Fibroblast of lung (primary cell): ENCODE data around the gene MAP2K5. TPM values are rescaled to one million over a fixed set of nuclear protein-coding genes. Genes with fewer than 3 reads are reported as not detected.

Source experiments
- DNase-seq, 2 donors: peaks; one replicate each; pipeline versions ENCODE4 v3.0.0 to v3.0.0-alpha.2; 2010; ENCODE audit warnings: low read depth in 2 of 2
- H2AFZ ChIP-seq: 2 replicates; pipeline ENCODE4 v1.5.1; 2012; ENCODE audit warnings: low read length, control low read depth, inconsistent platforms
- H3K27ac ChIP-seq: 2 replicates; pipeline ENCODE4 v1.5.1; 2011; ENCODE audit warnings: low read length, control low read depth; ENCODE audit not compliant: insufficient read depth
- H3K27me3 ChIP-seq: 2 replicates; pipeline ENCODE4 v1.5.1; 2011; ENCODE audit warnings: mild to moderate bottlenecking, low read length; ENCODE audit not compliant: control insufficient read depth, insufficient read depth
- H3K36me3 ChIP-seq: 2 replicates; pipeline ENCODE4 v1.5.1; 2011; ENCODE audit warnings: low read length; ENCODE audit not compliant: control insufficient read depth, insufficient read depth
- H3K4me1 ChIP-seq: 2 replicates; pipeline ENCODE4 v1.5.1; 2011; ENCODE audit warnings: low read length; ENCODE audit not compliant: control insufficient read depth, insufficient read depth; ENCODE audit errors: extremely low read depth
- H3K4me2 ChIP-seq: 2 replicates; pipeline ENCODE4 v1.5.1; 2011; ENCODE audit warnings: low read length, control low read depth; ENCODE audit not compliant: insufficient read depth; ENCODE audit errors: extremely low read depth
- H3K4me3 ChIP-seq, 4 experiments: fragments of 200-600 bp in 1 of 4; sonication (generic) in 1 of 4; replicated peaks in 1 of 4; 2 replicates each; pipeline ENCODE4 v1.5.1; 2011 to 2016; ENCODE audit warnings: low read length in 4 of 4, low read depth in 3 of 4, mild to moderate bottlenecking in 3 of 4, control low read depth in 2 of 4, inconsistent platforms in 1 of 4, mixed read lengths in 1 of 4; ENCODE audit not compliant: insufficient read depth in 1 of 4; ENCODE audit errors: control extremely low read depth in 1 of 4
- H3K79me2 ChIP-seq: 2 replicates; pipeline ENCODE4 v1.5.1; 2012; ENCODE audit warnings: mild to moderate bottlenecking, low read length, inconsistent platforms; ENCODE audit not compliant: control insufficient read depth, insufficient read depth
- H3K9ac ChIP-seq: 2 replicates; pipeline ENCODE4 v1.5.1; 2011; ENCODE audit warnings: mild to moderate bottlenecking, low read length, control low read depth; ENCODE audit not compliant: insufficient read depth
- H3K9me3 ChIP-seq: 2 replicates; pipeline ENCODE4 v1.5.1; 2012; ENCODE audit warnings: low read depth, low read length; ENCODE audit not compliant: control insufficient read depth, insufficient read depth
- H4K20me1 ChIP-seq: 2 replicates; pipeline ENCODE4 v1.5.1; 2011; ENCODE audit warnings: low read length; ENCODE audit not compliant: control insufficient read depth, insufficient read depth; ENCODE audit errors: extremely low read depth
- CTCF ChIP-seq, 2 donors: IDR thresholded peaks in 1 of 2; conservative IDR thresholded peaks in 1 of 2; 1 replicate in 1 of 2; 2 replicates in 1 of 2; pipeline ENCODE4 v1.5.1; 2011 to 2012; ENCODE audit warnings: low read length in 2 of 2, control low read depth in 1 of 2, inconsistent platforms in 1 of 2, low read depth in 1 of 2, mild to moderate bottlenecking in 1 of 2
- EZH2 ChIP-seq: IDR thresholded peaks from 2 replicates; pipeline ENCODE4 v1.5.1; 2012; ENCODE audit warnings: low read length, control low read depth, mild to moderate bottlenecking; ENCODE audit errors: missing control alignments
- polyA plus RNA-seq, 2 donors: library from polyadenylated mRNA; depleted of rRNA in 1 of 2; stranded (reverse) in 1 of 2; unstranded in 1 of 2; fragments of >200 nt; gene quantifications; 2 replicates each; pipeline ENCODE4 v1.2.1, GENCODE V29; 2011 to 2012; ENCODE audit warnings: missing spikeins in 1 of 2
- total RNA-seq: library from RNA; depleted of rRNA; stranded (reverse); fragments of >200 nt; gene quantifications from 2 replicates; pipeline ENCODE4 v1.2.1, GENCODE V29; 2014

The MAP2K5 gene
- total and polyA plus RNA-seq, 2 donors (not counting 1 experiment from before 2014, with no cell fraction given): 5.7 to 10.2 TPM

- H3K27me3 ChIP-seq: no peaks in the 10 kb centered on the region
- H4K20me1 ChIP-seq: no peaks in the 10 kb centered on the region
- TF ChIP-seq CTCF (conservative IDR thresholded peaks at IDR 0.05 in 1 of 2, IDR thresholded peaks at IDR 0.05 in 1 of 2; ENCODE audit: low read depth in 1 of 2, low read length in 2 of 2) (no peak), EZH2 (no peak)
- H3K27ac ChIP-seq: no peak overlapping the region
- no peaks in the 10 kb centered on the region for H3K9me3 ChIP-seq
- no peak overlapping the region for H3K4me3 ChIP-seq
- H3K79me2 ChIP-seq: no peaks in the 10 kb centered on the region
- no peak for DNase-seq
- H3K9ac ChIP-seq: no peak overlapping the region
- H3K4me1 ChIP-seq: no peaks in the 10 kb centered on the region
- no peak overlapping the region for H2AFZ ChIP-seq
- H3K4me2 ChIP-seq: no peak overlapping the region
- H3K36me3 ChIP-seq: no peaks in the 10 kb centered on the region
These were observed 234.6 kb downstream of the MAP2K5 start for GRCh38 chr15:67777071-67777470.

DNA sequence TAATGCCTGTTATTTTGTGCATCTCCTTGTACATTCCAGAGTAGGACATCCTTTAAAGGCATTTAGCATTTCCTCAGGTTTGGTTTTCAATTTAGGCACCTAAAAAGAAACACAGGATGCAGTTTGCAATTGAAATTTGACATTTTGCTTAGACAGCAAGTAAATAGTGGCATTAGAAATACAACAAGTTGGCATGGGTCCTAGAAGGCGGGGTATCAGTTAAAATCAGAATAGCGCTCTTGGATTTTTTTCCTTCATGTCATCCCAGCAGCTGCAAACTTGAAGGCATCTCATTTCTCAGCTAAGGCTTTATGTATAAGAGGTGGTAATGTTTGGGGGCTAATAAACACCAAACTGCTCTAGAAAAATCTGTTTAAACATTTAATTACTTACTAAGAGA lies 235.3 kb downstream of the MAP2K5 start:
- H3K79me2 ChIP-seq: no peaks in the 10 kb centered on the region
- no peaks in the 10 kb centered on the region for H3K36me3 ChIP-seq
- no peaks in the 10 kb centered on the region for H3K9me3 ChIP-seq
- no peaks in the 10 kb centered on the region for H3K4me1 ChIP-seq
- H3K27me3 ChIP-seq: no peaks in the 10 kb centered on the region
- no peak overlapping the region for H3K4me3 ChIP-seq
- H3K27ac ChIP-seq: no peak overlapping the region
- TF ChIP-seq CTCF (conservative IDR thresholded peaks at IDR 0.05 in 1 of 2, IDR thresholded peaks at IDR 0.05 in 1 of 2; ENCODE audit: low read depth in 1 of 2, low read length in 2 of 2): no peak
- no peak for TF ChIP-seq EZH2
- H2AFZ ChIP-seq: no peak overlapping the region
- DNase-seq: peak in 1 of 2 donors; percentile 16
- H4K20me1 ChIP-seq: no peaks in the 10 kb centered on the region
- no peak overlapping the region for H3K4me2 ChIP-seq
- no peak overlapping the region for H3K9ac ChIP-seq

- no peaks in the 10 kb centered on the region for H3K4me1 ChIP-seq
- no peak overlapping the region for H3K9ac ChIP-seq
- H3K27ac ChIP-seq: no peak overlapping the region
- no peaks in the 10 kb centered on the region for H3K27me3 ChIP-seq
- no peak overlapping the region for H3K4me2 ChIP-seq
- H4K20me1 ChIP-seq: no peaks in the 10 kb centered on the region
- H3K79me2 ChIP-seq: no peaks in the 10 kb centered on the region
- H2AFZ ChIP-seq: no peak overlapping the region
- H3K4me3 ChIP-seq: no peak overlapping the region
- TF ChIP-seq EZH2 (no peak), CTCF (conservative IDR thresholded peaks at IDR 0.05 in 1 of 2, IDR thresholded peaks at IDR 0.05 in 1 of 2; ENCODE audit: low read depth in 1 of 2, low read length in 2 of 2) (no peak)
- no peaks in the 10 kb centered on the region for H3K36me3 ChIP-seq
- H3K9me3 ChIP-seq: no peaks in the 10 kb centered on the region
- no peak for DNase-seq
These were observed 236.6 kb downstream of the MAP2K5 start for GRCh38 chr15:67778968-67779548.
